Endodermal cell (in vitro differentiated cells): ENCODE data around the gene FBXO21. TPM values are rescaled to one million over a fixed set of nuclear protein-coding genes. Genes with fewer than 3 reads are reported as not detected.

Source experiments
- DNase-seq: peaks from one replicate; pipeline ENCODE4 v3.0.0-alpha.2; 2017
- H3K27ac ChIP-seq: 2 replicates; pipeline ENCODE4 v1.5.1; 2013; ENCODE audit warnings: mild to moderate bottlenecking, low read depth, low read length, moderate library complexity
- H3K27me3 ChIP-seq: 2 replicates; pipeline ENCODE4 v1.6.1; 2013; ENCODE audit warnings: mild to moderate bottlenecking, low read length, moderate library complexity; ENCODE audit not compliant: insufficient read depth, control insufficient read depth, poor library complexity, severe bottlenecking
- H3K36me3 ChIP-seq: 2 replicates; pipeline ENCODE4 v1.7.0; 2013; ENCODE audit warnings: mild to moderate bottlenecking, low read length, moderate library complexity; ENCODE audit not compliant: control insufficient read depth, insufficient read depth
- H3K4me1 ChIP-seq: one replicate; pipeline ENCODE4 v1.7.0; 2013; ENCODE audit warnings: low read length; ENCODE audit not compliant: control insufficient read depth, insufficient read depth
- H3K4me3 ChIP-seq: 2 replicates; pipeline ENCODE4 v1.5.1; 2013; ENCODE audit warnings: mild to moderate bottlenecking, low read length, moderate library complexity
- H3K9ac ChIP-seq: 2 replicates; pipeline ENCODE4 v1.6.1; 2013; ENCODE audit warnings: mild to moderate bottlenecking, low read length, moderate library complexity; ENCODE audit not compliant: poor library complexity, severe bottlenecking; ENCODE audit errors: extremely low read depth
- H3K9me3 ChIP-seq: 2 replicates; pipeline ENCODE4 v1.6.1; 2013; ENCODE audit warnings: mild to moderate bottlenecking, low read length, moderate library complexity; ENCODE audit not compliant: control insufficient read depth
- H3K27ac Mint-ChIP-seq: 2 replicates; pipeline ENCODE4 v1.8.0; 2020; ENCODE audit warnings: mixed read lengths
- H3K27me3 Mint-ChIP-seq: 2 replicates; pipeline ENCODE4 v1.8.0; 2021; ENCODE audit warnings: mild to moderate bottlenecking, mixed read lengths; ENCODE audit not compliant: insufficient read depth
- H3K36me3 Mint-ChIP-seq: 2 replicates; pipeline ENCODE4 v1.8.0; 2020; ENCODE audit warnings: low read depth, mixed read lengths
- H3K4me1 Mint-ChIP-seq: 2 replicates; pipeline ENCODE4 v1.8.0; 2020; ENCODE audit warnings: mixed read lengths
- H3K4me3 Mint-ChIP-seq: 2 replicates; pipeline ENCODE4 v1.8.0; 2020; ENCODE audit warnings: mild to moderate bottlenecking, moderate library complexity, mixed read lengths
- H3K9me3 Mint-ChIP-seq: 2 replicates; pipeline ENCODE4 v1.8.0; 2020; ENCODE audit warnings: mild to moderate bottlenecking, mixed read lengths
- CTCF ChIP-seq: fragments of 200-600 bp; sonication (generic); conservative IDR thresholded peaks from 2 replicates; pipeline ENCODE4 v1.5.0; 2021; ENCODE audit warnings: antibody characterized with exemption, mild to moderate bottlenecking
- WGBS, 2 experiments: methylation state at CpG; one replicate each; pipeline versions ENCODE4 v1.1.5 to v1.1.7; 2013; ENCODE audit warnings: missing lambda C conversion rate in 2 of 2, mixed read lengths in 1 of 2; ENCODE audit not compliant: insufficient coverage in 1 of 2, insufficient read length in 1 of 2; 5-methylcytosine and 5-hydroxymethylcytosine counted together
- total RNA-seq, 2 donors: library from RNA; stranded (reverse); fragmentation: NEBNext Ultra II Directional in 1 of 2; extraction: Animal tissue kit (Norgen Biotek cat#: 25700) in 1 of 2; gene quantifications; 2 replicates in 1 of 2; 3 replicates in 1 of 2; pipeline ENCODE4 v1.2.1, GENCODE V29; 2021

Gene FBXO21
- total RNA-seq, 2 donors from 2014 or later: 46.5 to 54.6 TPM

GRCh38 chr12:117102800-117103181, 87.5 kb downstream of the FBXO21 start:
- no peak for DNase-seq
- WGBS, 2 experiments: 89 to 90% methylated on average over 1 to 3 of the region's 3 CpGs
- Histone ChIP-seq H3K4me3 (no peak overlapping the region), H3K27ac (no peak overlapping the region), H3K36me3 (no peaks in the 10 kb centered on the region), H3K9ac (no peak overlapping the region), H3K9me3 (no peaks in the 10 kb centered on the region), H3K27me3 (peaks cover 13% of the 10 kb centered on the region), H3K4me1 (peaks cover 2% of the 10 kb centered on the region)
- Mint-ChIP-seq H3K9me3 (peaks cover 14% of the 10 kb centered on the region), H3K27me3 (peaks cover 13% of the 10 kb centered on the region), H3K4me1 (peaks cover 26% of the 10 kb centered on the region), H3K27ac (no peak overlapping the region), H3K36me3 (no peaks in the 10 kb centered on the region), H3K4me3 (no peak overlapping the region)
- TF ChIP-seq CTCF: no peak

- Histone ChIP-seq H3K27ac (peak overlapping the region; percentile 57), H3K9ac (no peak overlapping the region), H3K36me3 (no peaks in the 10 kb centered on the region), H3K4me3 (no peak overlapping the region), H3K9me3 (no peaks in the 10 kb centered on the region), H3K4me1 (peaks cover 3% of the 10 kb centered on the region), H3K27me3 (peaks cover 20% of the 10 kb centered on the region)
- peaks cover 25% of the 10 kb centered on the region for H3K4me1 Mint-ChIP-seq
- H3K27ac Mint-ChIP-seq: no peak overlapping the region
- 48 to 62% methylated on average over 7 to 13 of the region's 14 CpGs for WGBS, 2 experiments
- no peaks in the 10 kb centered on the region for H3K36me3 Mint-ChIP-seq
- H3K4me3 Mint-ChIP-seq: no peak overlapping the region
- peak; percentile 65 for DNase-seq
- TF ChIP-seq CTCF: no peak
- H3K27me3 Mint-ChIP-seq: peaks cover 18% of the 10 kb centered on the region
- peaks cover 14% of the 10 kb centered on the region for H3K9me3 Mint-ChIP-seq
Measured at GRCh38 chr12:117101953-117102799, 88.1 kb downstream of the FBXO21 start.

- Histone ChIP-seq H3K4me3 (no peak overlapping the region), H3K27me3 (peaks cover 20% of the 10 kb centered on the region), H3K9ac (no peak overlapping the region), H3K4me1 (peaks cover 11% of the 10 kb centered on the region), H3K36me3 (no peaks in the 10 kb centered on the region), H3K9me3 (no peaks in the 10 kb centered on the region), H3K27ac (no peak overlapping the region)
- H3K27me3 Mint-ChIP-seq: peaks cover 18% of the 10 kb centered on the region
- WGBS, 2 experiments: 78 to 81% methylated on average over 7 to 8 of the region's 8 CpGs
- no peak overlapping the region for H3K4me3 Mint-ChIP-seq
- H3K9me3 Mint-ChIP-seq: peaks cover 9% of the 10 kb centered on the region
- H3K27ac Mint-ChIP-seq: no peak overlapping the region
- no peaks in the 10 kb centered on the region for H3K36me3 Mint-ChIP-seq
- peak; percentile 37 for TF ChIP-seq CTCF
- DNase-seq: peak; percentile 73
- H3K4me1 Mint-ChIP-seq: peaks cover 34% of the 10 kb centered on the region
Measured at GRCh38 chr12:117100851-117101673, 89.2 kb downstream of the FBXO21 start.
